ENCODE results near the gene CCL4.

DNA sequence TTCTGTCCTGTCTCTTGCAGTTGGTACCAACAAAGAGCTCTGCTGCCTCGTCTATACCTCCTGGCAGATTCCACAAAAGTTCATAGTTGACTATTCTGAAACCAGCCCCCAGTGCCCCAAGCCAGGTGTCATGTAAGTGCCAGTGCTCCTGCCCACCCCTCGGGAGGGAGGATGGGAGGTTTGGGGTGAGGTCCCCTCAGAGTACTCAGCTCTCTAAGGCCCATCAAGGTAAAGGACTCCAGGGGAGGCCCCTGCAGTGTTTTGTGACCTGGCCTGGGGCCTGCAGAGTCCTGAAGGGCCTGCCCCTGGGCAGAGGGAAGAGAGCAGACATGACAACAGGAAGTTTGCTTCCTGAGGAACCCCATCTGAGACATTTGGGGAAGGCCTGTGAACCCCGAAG is 33.2 kb upstream of the CCL4 start:
- TF ChIP-seq, protein P1, sequence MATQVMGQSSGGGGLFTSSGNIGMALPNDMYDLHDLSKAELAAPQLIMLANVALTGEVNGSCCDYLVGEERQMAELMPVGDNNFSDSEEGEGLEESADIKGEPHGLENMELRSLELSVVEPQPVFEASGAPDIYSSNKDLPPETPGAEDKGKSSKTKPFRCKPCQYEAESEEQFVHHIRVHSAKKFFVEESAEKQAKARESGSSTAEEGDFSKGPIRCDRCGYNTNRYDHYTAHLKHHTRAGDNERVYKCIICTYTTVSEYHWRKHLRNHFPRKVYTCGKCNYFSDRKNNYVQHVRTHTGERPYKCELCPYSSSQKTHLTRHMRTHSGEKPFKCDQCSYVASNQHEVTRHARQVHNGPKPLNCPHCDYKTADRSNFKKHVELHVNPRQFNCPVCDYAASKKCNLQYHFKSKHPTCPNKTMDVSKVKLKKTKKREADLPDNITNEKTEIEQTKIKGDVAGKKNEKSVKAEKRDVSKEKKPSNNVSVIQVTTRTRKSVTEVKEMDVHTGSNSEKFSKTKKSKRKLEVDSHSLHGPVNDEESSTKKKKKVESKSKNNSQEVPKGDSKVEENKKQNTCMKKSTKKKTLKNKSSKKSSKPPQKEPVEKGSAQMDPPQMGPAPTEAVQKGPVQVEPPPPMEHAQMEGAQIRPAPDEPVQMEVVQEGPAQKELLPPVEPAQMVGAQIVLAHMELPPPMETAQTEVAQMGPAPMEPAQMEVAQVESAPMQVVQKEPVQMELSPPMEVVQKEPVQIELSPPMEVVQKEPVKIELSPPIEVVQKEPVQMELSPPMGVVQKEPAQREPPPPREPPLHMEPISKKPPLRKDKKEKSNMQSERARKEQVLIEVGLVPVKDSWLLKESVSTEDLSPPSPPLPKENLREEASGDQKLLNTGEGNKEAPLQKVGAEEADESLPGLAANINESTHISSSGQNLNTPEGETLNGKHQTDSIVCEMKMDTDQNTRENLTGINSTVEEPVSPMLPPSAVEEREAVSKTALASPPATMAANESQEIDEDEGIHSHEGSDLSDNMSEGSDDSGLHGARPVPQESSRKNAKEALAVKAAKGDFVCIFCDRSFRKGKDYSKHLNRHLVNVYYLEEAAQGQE (IDR thresholded peaks at IDR 0.05; ENCODE audit: low read depth), result no peak
- TF ChIP-seq POLR2A (IDR thresholded peaks at IDR 0.05; ENCODE audit: borderline replicate concordance, extremely low read depth, insufficient read depth, insufficient read length) (no peak), EGR1 (IDR thresholded peaks at IDR 0.05; ENCODE audit: low read depth) (no peak), EZH2phosphoT487 (IDR thresholded peaks at IDR 0.05; ENCODE audit: borderline replicate concordance) (no peak), SIN3A (IDR thresholded peaks at IDR 0.05; ENCODE audit: low read depth) (no peak), CEBPB (IDR thresholded peaks at IDR 0.05; ENCODE audit: low read depth) (no peak)
